Measurements from ENCODE around the gene RASL10B.

Gene RASL10B

GRCh38 chr17:35723735-35724134 is 7.7 kb upstream of the RASL10B start:
- no peak for DNase-seq

DNA sequence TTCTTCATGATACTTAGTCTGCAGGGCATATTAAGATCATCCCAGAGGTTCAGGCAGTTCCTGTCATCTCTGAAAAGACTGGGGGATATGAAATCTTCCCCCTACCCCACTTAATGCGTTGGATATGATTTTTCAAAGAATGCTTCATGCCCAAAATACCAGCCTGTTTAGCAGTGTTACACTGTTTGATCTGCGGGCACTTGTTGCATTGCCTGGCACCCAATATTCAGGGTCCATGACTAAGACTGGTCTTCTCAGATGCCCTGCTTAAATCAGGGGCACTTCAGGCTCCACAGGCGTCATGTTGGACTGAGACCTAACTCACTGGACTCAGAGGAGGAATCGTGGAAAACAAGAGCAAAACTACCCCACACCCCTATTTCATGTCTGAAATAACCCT is 6.4 kb upstream of the RASL10B start:
- DNase-seq: no peak

DNA sequence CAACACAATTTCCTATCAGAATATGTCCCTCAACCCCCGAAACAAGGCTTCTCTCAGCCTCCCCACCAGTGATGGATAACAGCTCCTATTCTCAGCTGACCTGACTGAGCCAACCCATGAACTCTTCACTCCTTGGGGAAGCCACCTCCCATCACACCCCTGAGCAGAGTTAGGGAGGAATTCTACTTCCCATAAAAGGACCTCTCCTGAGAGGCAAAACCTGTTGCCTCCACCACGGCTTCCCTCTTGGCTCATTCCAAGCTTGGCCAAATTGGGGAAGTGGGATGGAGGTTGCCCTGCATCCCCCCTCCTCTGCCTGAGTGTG is 5.7 kb upstream of the RASL10B start:
- no peak for DNase-seq

GRCh38 chr17:35726127-35726952 is 5.1 kb upstream of the RASL10B start:
- peak; percentile 85 for DNase-seq

GRCh38 chr17:35726953-35727460 is 4.4 kb upstream of the RASL10B start:
- DNase-seq: no peak

- DNase-seq: no peak
Observed at GRCh38 chr17:35727635-35728034, 3.8 kb upstream of the RASL10B start.

GRCh38 chr17:35728551-35728950 is 2.9 kb upstream of the RASL10B start:
- DNase-seq: no peak

- no peak for DNase-seq
Observed at GRCh38 chr17:35729405-35729833, 2.0 kb upstream of the RASL10B start.

GRCh38 chr17:35730400-35731005 is 936 bp upstream of the RASL10B start:
- no peak for DNase-seq

DNA sequence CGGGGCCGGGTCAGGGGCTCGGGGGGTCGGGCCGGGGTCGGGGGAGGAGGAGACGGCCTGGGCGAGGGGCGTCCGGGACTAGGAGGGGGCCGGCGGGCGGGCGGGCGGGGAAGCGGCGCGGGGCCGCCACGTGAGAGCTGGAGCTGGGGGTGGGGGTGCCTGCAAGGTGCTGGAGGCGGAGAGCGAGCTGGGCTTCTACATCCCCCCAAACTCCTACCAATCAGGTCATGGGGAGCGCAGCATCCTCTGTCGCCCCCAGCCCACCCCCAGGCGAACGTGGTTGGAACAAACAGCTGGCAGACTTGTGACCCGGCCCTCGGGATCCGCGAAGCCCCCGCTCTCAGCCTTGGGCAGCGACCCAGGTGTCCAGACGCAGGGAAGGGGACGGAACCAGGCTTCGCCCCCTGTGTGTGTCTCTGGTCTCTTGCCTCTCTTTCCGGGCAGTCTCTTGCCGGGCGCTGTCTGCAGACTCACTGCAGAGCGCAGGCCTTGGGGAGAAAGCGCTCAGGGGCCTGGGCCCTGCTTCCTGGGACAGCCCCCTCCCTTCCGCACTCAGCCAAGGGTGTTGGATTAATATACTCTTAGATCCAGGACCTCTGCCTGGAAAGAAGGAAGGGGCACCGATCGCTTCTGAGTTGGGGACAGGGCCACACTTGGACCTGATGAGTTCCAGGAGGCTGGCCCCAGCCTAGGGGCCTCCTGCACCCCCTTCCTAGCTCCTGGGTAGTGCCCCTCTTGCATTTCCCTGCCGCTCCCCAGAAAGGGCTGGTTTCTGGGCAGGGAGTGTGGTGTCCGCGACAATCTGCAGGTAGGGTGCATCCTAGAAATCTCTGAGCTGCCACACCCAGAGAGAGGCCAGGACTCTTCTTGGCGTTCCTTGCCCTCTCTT is 722 bp downstream of the RASL10B start:
- no peak for DNase-seq

DNA sequence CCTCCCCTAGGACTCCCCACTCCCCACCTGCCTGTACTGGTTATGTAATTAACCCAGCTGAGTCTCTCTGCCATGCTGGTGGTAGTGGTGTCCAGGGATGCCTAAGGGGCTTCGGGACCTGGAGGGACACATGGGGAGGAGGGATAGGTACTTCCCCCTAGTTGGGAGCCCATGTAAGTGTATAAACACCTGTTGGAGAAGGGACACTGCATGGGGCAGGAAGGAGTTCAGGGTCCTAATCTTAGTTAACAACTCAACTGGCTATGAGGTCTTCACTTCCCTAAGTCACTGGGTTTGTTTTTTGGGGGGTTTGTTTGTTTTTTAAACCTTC is 1.3 kb downstream of the RASL10B start:
- DNase-seq: no peak

DNA sequence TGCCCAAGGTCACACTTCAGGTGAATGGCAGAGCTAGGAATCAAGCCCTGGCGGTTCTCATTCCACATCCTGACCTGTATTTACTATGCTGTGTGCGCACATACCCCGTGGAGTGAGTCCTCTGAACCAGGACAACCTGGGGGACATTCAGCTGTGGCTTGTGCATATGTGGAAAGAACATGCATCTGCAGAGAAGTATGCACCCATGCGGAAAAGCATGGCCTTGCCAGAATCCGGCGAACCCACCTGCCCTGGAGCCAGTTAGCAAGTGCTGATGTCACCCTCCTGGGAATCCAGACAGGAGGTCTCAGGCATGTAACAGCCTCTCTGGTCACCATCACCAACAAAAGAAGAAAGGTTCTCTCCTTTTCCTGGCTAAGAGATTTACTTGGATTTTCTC is 1.9 kb downstream of the RASL10B start:
- no peak for DNase-seq

DNA sequence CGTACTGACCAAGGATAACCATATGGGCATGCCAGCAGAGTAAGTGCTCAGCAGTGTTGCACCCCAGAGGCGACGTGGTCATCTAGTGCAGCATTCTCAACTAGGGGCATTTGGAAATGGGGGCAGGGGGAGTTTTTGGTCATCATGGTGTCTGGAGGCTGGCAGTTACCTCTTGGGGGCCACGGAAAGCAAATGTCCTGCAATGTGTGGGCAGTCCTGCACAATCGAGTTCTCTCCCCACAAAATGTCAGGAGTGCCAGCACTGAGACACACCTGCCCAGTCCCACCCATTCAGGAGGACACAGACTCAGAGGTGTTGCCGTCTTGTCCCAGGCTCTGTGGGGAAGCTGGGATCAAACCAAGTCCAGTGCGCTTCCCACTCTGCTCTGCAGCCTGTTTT is 3.0 kb downstream of the RASL10B start:
- no peak for DNase-seq

DNA sequence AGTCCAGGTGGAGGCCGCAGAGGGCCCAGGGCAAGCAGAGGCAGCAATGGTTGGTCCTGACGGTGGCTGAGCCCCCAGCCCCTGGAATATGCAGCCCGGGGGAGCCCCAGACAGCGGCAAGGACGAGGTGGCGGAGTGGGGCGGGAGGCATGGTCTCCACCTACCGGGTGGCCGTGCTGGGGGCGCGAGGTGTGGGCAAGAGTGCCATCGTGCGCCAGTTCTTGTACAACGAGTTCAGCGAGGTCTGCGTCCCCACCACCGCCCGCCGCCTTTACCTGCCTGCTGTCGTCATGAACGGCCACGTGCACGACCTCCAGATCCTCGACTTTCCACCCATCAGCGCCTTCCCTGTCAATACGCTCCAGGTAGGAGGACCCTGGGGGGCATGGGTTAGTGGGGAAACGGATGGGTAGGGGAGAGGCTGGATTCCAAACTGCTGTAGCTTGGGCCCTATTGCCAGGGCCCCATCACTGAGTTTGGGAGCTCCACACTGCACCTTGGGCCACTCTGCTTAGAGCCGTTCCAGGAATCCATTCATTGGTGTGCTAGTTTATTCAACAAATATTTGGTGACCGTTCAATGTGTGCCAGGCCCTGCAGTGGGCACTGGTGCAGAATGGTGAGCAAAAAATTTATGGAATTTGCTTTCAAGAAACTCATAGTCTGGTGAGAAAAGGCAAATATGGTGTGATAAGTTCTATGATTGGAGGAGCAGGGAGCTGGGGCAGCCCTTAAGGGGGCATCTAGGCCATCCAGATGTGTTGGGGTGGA is 3.8 kb downstream of the RASL10B start:
- DNase-seq: no peak

GRCh38 chr17:35736236-35736635 is 4.8 kb downstream of the RASL10B start:
- no peak for DNase-seq

DNA sequence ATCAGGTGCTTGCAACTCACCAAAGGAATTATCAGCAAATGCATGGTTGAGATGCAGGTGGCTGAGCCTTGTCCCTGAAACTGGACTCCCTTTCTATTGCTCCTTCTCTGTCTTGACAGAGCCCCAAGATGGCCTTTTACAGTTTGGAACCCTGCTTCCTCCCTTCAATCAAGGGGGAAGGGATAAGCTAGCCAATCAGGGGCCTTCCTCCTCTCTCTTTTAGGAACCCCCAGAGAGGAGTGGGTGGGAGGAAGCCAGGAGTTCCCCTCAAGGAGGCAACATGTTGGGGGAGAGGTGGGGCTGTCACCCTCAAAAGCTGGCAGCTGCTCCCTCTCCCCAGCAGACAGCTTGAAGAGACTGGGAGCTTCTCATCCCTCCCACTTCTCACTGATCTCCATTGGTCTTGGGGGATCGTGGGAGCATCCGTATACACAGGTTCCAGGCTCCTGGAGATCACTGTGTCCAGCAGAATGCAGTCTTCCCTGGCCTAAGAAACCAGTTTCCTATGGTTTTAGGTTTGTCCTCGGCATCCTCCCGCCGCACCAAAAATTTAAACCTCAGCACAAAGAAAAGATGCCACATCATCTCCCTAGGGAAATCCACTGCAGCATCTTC is 7.2 kb downstream of the RASL10B start:
- DNase-seq: no peak

DNA sequence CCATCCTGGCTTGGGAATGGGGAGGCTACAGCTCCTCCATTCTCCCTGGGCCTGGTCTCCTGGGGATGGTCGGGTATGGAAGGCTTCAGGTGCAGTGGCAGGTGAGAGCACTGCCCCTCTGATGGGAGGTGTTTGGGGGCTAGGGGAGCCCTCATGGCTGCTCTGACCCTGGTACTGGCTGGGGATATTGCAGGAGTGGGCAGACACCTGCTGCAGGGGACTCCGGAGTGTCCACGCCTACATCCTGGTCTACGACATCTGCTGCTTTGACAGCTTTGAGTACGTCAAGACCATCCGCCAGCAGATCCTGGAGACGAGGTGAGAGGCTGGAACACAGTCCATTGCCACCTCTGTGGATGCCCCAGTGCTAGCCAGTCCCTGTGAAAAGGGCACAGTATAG is 8.8 kb downstream of the RASL10B start:
- DNase-seq: no peak

GRCh38 chr17:35740997-35741931 is 9.8 kb downstream of the RASL10B start:
- DNase-seq: no peak

GRCh38 chr17:35742496-35742895 is 11.1 kb downstream of the RASL10B start:
- DNase-seq: no peak

- no peak for DNase-seq
Observed at GRCh38 chr17:35742896-35743477, 11.5 kb downstream of the RASL10B start.
